ENCODE measurements around the gene KAT6B. TPM values are rescaled to one million over a fixed set of nuclear protein-coding genes. Genes with fewer than 3 reads are reported as not detected.

The KAT6B gene
- total RNA-seq, 1 donor from 2014 or later, result 41.0 TPM

- Histone ChIP-seq H3K9me3 (replicated peaks) (no peaks in the 10 kb centered on the region), H3K4me3 (no peak overlapping the region), H3K4me1 (peaks cover 37% of the 10 kb centered on the region), H3K27ac (replicated peaks) (no peak overlapping the region), H3K27me3 (ENCODE audit: low read depth) (no peaks in the 10 kb centered on the region), H3K36me3 (no peaks in the 10 kb centered on the region)
- intact Hi-C loops (cut with micrococcal nuclease), result no loop called here
- DNase-seq, result no peak
- no peak for TF ChIP-seq CTCF (IDR thresholded peaks at IDR 0.05; ENCODE audit: borderline replicate concordance)
These were observed 121.5 kb downstream of the KAT6B start for GRCh38 chr10:74947781-74948401.

DNA sequence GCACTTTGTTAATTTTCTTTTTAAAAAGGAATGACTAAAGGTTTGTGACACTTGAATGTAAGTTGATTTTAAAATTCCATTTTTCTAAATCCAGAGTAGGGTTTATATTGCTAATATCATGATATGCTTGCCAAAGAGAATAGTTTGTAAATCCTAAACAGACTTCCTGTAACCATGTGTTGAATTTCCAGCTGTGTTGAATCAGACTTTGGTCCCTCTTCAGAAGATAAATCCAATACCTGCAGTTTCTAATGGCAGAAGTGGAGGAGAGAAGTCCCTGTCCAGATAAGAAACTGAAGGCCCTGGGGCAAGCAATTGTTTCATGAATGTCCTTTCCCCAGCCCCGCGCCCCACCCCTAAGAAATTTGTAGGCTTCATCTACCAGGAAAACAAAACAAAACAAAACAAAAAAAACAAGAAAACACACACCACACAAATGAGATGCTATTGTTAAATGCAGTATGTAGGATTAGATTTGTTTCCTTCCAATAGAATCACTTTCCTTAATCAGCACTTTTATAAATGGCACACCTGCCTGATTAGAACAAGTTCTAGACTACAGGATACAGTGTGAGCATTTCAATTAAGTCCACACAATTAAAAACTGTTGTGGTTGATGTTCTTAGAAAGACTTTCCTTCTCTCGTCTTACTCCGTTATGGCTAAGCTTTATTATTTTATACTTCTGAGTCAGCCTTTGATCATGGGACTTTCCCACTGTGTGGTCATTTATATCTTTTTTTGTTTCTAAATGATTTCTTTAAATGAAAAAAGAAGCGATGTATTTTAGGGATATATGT lies 122.8 kb downstream of the KAT6B start:
- Histone ChIP-seq H3K4me1 (peaks cover 37% of the 10 kb centered on the region), H3K27me3 (ENCODE audit: low read depth) (no peaks in the 10 kb centered on the region), H3K36me3 (no peaks in the 10 kb centered on the region), H3K9me3 (replicated peaks) (no peaks in the 10 kb centered on the region), H3K27ac (replicated peaks) (no peak overlapping the region), H3K4me3 (no peak overlapping the region)
- intact Hi-C loops (cut with micrococcal nuclease), result no loop called here
- no peak for TF ChIP-seq CTCF (IDR thresholded peaks at IDR 0.05; ENCODE audit: borderline replicate concordance)
- DNase-seq, result no peak

DNA sequence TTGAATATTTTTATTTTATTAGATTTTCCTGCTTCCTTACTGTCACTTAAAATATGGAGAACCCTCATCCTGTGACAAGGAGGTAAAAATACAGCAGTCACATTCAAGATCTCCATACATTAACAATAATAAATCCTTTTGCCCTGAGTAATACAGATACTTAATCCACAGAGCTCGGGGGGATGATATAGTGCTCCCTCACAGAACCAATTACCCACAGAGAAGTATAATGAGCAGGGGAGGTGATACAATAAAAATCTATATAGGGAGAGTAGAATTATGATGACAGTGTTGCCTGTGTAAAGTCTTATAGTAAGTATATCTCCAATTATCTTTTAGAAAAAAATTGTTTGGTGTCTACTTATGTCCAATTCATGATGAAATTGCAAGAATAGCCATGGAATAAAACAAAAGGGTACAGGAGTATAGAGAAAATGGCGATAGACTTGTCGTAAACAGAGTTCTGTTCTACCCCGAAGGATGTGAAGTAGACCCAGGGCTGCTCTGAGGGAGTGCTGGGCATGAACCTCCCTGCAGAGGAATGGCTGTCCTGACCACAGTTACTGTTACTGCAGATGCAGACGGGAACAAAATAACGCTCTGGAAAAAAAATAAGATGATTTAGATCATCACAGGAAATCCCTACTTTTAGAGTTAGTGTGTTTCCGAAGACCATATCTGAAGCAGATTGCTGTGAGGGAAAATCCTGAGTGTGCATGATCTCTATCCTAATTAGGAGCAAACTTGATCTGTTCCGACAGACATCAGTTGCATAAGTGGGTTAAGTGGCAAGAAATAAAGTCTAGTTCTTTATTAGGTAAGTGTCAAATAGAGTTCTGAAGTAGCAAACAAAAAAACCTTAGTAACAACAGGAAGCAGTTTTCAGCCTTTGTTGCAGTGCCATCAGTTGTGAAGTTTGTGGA lies 123.7 kb downstream of the KAT6B start:
- intact Hi-C loops (cut with micrococcal nuclease), result no loop called here
- Histone ChIP-seq H3K4me1 (peaks cover 37% of the 10 kb centered on the region), H3K27ac (replicated peaks) (no peak overlapping the region)

GRCh38 chr10:74953214-74953613 lies 126.8 kb downstream of the KAT6B start:
- H3K36me3 ChIP-seq, result no peaks in the 10 kb centered on the region
- DNase-seq, result no peak
- intact Hi-C loops (cut with micrococcal nuclease), result no loop called here
- H3K27me3 ChIP-seq (ENCODE audit: low read depth), result no peaks in the 10 kb centered on the region
- H3K4me1 ChIP-seq, result peaks cover 42% of the 10 kb centered on the region
- TF ChIP-seq CTCF (IDR thresholded peaks at IDR 0.05; ENCODE audit: borderline replicate concordance), result no peak
- no peak overlapping the region for H3K27ac ChIP-seq (replicated peaks)
- no peak overlapping the region for H3K4me3 ChIP-seq
- H3K9me3 ChIP-seq (replicated peaks), result no peaks in the 10 kb centered on the region

More for the DNA sequence above, 123.7 kb downstream of the KAT6B start:
- H3K27me3 ChIP-seq (ENCODE audit: low read depth), result no peaks in the 10 kb centered on the region
- no peak for DNase-seq
- no peaks in the 10 kb centered on the region for H3K36me3 ChIP-seq
- no peak for TF ChIP-seq CTCF (IDR thresholded peaks at IDR 0.05; ENCODE audit: borderline replicate concordance)
- H3K9me3 ChIP-seq (replicated peaks), result no peaks in the 10 kb centered on the region
- no peak overlapping the region for H3K4me3 ChIP-seq

DNA sequence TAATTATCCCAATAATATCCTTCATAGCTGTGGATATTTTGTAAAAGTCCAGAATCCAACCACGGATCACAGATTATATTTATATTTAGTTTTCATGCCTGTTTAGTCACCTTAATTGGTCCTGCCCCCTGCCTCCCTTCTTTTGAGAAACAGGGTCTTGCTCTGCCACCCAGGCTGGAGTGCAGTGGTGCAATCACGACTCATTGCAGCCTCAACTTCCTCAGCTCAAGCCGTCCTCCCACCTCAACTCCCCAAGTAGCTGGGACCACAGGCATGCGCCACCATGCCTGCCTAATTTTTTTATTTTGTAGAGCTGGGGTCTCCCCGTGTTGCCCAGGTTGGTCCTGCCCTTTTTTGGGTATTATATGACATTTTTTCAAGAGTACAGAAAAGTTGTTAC lies 129.4 kb downstream of the KAT6B start:
- H3K9me3 ChIP-seq (replicated peaks), result no peaks in the 10 kb centered on the region
- no peak for TF ChIP-seq CTCF (IDR thresholded peaks at IDR 0.05; ENCODE audit: borderline replicate concordance)
- intact Hi-C loops (cut with micrococcal nuclease), result no loop called here

More for the DNA sequence above, 129.4 kb downstream of the KAT6B start:
- no peak for DNase-seq
- Histone ChIP-seq H3K36me3 (peaks cover 3% of the 10 kb centered on the region), H3K4me1 (peaks cover 29% of the 10 kb centered on the region), H3K27ac (replicated peaks) (no peak overlapping the region), H3K27me3 (ENCODE audit: low read depth) (no peaks in the 10 kb centered on the region), H3K4me3 (no peak overlapping the region)
